Stimulated activated CD8-positive, alpha-beta memory T cell treated with anti-CD3 and anti-CD28 coated beads, Interleukin-4, amount 100 ng/mL, for 4 hours (primary cell): ENCODE data around the gene COL19A1.

Experiments
- DNase-seq, 2 donors: peaks; one replicate each; pipeline ENCODE4 v3.0.0-alpha.2; 2020; ENCODE audit warnings: low read depth in 2 of 2, low spot score in 1 of 2

Gene COL19A1

DNA sequence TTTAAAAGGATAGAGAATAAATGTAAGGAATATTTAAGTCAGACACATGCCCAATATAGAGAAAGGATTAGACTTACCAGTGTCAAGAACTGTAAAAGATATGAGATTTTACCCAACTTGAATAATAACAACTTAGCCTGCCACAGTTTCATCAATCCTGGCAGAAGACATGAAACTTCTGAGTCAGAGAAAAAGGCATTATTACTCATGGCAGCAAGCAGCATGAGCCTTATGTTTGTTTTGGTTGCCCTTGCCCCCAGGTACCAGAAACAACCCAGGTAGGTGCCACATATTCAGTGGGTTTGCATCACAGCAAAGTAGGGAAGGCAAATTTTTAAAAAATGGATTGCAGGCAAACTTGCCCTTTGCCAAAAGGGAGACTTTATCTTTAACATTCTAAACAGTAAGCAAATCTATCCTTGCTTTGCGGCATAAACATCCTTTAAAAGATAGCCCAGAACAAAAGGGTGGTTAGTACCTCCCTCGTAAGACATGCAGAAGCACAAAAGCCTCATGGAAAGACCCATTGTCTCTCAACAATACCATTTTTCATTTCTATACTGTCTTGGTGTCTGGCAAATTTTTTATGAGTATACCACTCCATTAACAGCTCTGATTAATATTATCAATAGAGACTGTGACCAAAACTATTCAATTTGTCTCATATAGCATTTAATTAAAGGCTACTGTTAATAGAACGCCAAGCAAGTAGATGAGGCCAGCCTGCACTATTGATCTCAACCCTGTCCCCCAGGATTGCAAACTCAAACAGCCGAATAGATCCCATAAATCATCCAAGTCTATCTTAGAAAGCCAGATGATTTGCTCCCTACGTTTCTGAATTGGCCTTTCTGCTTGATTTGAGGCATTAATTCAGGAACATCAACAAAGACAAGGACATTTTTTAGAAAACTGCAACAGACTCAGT lies 185.1 kb downstream of the COL19A1 start:
- DNase-seq: no peak

DNA sequence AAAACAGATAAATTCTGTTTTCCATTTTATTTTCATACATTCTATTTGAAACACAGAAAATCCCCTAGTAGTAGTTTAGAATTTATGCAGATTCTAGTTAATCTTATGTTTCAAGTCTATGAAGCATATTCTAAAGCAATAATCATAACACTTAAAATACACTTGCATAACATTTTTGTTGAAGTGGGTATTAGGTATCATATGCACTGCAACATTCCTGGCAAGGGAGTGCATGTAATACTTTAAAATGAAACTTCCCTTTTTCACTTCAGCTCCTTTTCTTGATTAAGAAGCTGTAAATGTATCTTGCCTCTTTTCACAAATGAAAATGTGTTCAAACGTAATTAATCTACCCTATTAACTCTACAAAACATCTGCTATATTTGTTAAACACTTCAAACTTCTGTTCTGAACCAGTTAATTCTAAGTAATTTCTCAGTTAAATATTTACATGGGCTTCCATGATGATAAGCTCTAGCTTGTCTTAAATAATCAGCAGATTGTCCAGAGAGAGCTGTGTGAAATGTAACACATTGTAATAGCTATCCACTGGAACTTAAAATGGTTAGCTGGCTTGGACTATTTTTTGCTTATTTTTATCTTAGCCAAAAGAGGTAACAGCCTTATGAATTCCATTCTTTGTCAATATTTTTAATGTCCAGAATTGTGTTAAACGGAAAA lies 192.8 kb downstream of the COL19A1 start:
- no peak for DNase-seq

DNA sequence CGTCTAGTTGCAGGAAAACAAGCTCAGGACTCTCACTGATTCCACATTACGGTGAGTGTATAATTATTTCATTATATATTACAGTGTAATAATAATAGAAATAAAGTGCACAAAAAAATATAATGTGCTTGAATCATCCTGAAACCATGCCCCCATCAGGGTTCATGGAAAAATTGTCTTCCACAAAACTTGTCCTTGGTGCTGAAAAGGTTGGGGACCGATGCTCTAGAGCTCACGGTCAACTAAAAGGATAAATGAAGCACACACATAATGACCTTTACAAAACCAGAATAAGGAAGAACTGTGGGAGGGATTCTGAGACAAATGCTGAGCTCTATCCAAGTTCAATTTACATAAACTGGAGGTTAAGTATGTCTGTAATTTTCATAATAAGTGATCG lies 194.3 kb downstream of the COL19A1 start:
- no peak for DNase-seq

DNA sequence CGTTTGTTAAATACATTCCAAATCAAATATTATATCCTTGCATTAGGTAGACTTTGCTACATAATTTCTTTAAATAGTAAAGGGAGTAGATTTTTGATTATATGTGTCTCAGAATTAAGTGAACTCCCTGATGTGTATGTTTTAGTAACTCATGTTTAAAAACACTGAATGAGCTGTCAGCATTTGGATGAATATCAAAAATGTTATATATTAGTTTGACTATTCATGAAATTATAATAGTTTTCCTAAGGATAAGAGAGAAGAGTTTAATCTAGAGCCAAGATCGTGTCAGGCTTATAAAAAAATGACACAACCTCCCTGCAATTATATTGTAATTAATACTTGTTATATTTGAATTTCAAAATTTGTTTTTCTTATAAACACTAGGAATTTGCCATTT lies 195.2 kb downstream of the COL19A1 start:
- no peak for DNase-seq

DNA sequence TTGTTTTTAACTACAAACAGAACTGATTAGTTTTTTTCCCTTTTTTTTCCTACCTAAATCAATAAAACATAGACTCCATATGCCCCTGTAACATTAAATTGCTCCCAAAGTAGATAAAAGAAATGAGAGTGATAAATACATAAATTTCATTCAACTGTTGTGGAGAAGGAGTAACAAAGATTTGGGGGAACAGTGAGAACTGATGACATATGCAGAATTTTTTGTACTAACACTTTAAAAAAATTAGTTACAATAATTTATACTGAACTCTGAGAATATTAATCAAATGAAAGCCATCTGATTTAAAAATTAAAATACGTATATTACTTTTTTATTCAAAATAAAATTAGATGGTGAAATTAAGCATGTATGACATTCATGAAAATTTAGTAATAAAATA lies 195.7 kb downstream of the COL19A1 start:
- DNase-seq: no peak

DNA sequence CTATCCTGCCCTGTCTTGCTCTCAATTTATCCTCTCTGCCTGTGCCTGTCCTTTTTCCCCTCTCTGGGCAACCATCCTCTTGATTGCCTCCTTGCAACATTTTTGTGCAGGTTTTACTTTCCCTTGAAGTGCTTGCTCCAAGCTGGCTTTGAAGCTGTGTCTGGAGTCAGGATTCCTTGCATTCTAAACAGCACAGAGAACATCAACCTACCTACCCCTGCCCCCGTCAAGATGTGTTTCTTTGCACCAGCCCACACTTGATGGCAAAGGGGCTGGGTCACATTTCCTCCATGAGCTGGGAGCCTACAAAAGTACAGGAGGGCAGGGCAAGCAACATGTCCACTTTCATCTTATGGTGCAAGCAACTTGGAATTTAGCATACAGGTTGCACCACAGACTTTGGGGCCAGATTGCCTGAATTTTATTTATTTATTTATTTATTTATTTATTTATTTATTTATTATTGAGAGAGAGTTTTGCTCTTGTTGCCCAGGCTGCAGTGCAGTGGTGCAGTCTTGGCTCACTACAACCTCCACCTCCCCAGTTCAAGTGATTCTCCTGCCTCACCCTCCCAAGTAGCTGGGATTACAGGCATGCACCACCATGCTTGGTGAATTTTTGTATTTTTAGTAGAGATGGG lies 206.3 kb downstream of the COL19A1 start:
- no peak for DNase-seq

DNA sequence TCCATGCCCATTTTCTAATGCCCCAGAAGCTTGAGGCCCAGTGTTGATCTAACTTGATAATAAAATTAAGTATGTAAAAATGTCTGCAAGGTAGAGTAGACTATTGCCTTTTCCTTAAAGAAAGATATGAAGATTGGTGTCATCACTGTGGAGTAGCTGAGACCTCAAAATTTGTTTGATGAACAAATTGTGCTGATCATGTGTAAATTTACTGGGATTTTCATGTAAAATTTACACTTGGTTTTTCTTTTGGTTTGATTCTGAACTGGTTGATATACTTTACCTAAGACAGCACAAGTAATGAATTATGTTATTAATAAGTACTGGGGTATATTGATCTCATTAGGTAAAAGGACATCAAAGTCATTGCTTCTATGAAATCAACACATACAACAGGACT lies 207.3 kb downstream of the COL19A1 start:
- DNase-seq: no peak

DNA sequence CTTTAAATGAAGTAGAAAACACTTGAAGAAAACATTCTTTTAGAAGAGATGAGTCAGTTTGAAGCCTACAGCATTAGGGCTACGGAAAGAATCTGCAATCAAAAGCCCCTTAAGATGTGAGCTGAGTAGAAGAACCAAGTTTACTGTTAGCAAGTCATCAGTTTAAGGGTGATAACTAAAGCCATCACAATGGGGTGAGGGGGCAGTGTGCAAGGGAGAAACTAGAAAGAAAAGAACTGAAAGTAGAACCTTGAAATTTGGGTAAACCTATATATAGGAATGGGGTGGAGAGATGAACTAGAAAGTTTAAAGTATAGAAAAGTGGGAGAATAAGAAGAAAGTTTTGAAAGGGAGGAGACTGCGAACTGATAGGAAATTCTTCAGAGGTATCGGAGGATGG lies 212.9 kb downstream of the COL19A1 start:
- DNase-seq: no peak

DNA sequence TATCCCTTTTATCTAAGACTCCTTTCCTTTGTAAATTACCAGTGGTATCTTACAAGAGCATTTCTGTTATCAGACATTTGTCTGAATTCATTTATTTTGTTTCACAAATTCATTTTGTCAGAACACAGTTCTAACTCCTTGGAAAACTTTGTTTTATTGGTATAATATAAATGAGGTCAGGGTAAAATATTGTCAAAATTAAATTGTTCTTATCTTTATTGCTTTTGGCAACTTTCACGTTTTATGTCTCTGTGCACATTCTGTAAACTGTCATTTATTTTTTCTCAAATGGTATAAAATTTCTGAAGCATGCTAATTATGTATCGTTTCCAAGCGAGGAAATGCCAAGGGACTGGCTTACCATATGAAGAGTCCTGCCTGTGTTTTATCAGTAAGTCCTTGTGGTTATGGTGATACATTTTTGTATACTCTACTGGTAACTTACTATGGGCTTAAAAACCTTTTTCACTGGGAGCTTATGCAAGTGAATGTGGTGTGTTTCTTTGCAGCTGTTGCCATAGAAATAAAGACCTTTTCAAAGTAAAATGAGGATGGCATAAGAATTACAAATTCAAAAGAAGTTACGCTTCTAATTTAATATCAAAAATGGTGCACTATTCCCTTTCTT lies 214.2 kb downstream of the COL19A1 start:
- DNase-seq: no peak

DNA sequence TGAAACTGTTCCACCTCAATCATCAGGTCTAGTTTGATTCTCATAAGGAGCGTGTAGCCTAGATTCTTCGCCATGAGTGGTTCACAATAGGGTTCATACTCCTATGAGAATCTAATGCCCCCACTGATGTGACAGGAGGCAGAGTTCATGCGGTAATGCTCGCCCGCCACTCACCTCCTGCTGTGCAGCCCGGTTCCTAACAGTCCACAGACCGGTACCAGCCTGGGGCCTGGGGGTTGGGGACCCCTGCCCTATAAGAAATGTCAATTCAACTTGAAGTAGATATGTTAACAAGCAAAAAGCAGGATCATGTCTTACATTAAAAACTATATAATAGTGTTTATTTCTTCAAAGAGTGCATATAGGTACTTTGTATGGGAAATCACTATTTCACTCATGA lies 216.5 kb downstream of the COL19A1 start:
- DNase-seq: no peak

DNA sequence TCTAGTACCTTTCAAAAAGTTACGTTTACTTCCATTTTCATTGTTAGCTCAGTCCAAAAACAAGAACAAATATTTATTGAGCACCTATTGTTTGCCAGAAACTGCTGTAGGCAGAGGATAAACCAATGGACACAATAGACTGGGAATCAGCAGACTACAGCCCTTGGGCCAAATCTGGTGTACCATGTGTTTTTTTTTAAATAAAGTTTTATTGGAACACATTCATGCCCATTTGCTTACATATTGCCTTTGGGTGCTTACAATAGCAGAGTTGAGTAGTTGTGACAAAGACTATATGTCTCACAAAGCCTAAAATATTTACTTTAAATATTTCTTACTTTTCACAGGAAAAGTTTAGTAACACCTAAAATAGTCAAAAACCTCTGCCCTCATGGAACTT lies 220.4 kb downstream of the COL19A1 start:
- DNase-seq: no peak

DNA sequence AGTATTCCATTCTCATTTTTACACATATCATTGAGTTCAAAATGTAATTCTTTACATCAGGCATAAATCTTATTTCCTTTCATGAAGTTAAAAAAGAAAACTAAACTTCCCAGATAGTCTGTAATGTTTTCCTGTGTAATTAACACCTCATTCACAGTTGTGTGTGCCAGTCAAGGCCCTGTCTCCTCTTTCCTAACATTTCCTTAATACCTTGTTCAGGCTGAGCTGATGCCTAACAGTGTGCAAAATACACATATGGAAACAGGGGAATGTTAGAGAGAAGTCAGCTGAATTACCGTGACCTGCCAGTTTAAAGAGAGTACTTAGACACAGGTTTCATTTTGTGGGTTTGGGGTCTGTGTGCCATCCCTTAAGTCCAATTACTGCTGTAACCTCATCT lies 227.8 kb downstream of the COL19A1 start:
- no peak for DNase-seq

DNA sequence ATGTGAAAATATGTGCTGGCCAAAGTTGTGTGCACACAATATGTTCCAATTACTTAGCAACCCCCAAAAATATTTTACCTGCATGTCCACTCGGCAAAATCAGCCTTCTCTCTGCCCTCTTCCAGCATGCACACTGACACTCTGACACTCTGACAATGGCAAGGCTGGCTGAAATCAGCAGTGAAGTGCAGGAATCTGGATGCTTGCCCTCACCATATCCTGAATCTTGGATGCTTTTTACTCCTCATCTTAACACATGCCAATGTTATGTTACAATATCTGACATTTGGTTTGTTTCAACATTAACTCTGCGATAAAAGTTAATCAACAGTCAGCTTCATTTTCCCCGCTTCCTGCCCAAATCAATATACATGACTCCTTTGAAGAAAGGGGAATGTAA lies 233.4 kb downstream of the COL19A1 start:
- no peak for DNase-seq

DNA sequence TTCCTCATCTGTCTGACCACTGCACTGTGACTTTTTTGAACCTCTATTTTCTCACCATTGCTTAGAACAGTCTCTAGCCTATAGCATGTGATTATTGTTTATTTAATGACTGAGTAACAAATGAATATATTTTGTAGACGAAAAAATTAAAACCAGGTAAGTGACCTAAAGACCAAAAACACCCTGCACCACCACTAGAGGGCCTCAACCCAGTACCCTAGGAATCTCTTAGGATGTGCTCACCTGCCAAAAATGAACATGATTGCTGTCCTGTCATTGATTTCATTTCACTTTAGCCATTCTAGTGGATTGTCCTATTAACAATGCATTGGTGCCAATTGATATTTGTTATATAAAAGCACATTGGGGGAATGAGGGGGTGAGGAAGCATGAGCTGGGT lies 237.4 kb downstream of the COL19A1 start:
- no peak for DNase-seq

DNA sequence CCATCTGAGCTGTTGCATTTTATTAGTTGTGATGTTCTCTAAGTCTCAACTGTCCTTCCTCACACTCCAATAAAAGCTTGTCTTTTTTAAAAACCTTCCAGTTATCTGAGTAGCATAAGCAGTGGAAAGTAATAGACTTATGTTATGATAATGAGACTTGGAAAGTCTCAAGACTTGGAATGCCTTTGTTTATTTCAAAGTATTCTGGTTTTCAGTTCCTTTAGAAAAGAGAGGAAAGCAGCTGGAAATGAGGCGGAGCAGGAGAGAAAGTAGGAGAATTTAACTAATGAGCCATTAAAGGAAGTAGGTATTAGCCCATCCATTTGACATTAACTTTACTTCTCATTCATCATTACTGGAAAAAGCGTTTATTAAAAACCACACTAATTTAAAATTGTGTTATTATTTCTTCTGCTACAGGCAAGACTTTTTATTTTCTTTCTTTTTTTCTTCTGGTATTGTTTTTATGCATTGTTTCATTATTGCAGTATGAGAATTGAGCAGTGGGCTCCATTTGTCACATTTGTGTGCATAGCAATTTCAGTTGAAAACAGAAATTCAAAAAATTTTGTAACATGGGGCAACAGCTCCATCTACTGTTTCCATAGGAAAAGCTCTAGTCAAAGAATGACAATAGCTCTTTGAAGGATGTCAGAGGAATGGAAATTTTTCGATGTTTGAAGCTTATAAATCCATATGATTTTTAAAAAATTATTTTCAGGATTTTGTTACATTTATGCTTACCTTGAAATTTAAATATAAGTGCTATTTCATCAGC lies 241.7 kb downstream of the COL19A1 start:
- no peak for DNase-seq

DNA sequence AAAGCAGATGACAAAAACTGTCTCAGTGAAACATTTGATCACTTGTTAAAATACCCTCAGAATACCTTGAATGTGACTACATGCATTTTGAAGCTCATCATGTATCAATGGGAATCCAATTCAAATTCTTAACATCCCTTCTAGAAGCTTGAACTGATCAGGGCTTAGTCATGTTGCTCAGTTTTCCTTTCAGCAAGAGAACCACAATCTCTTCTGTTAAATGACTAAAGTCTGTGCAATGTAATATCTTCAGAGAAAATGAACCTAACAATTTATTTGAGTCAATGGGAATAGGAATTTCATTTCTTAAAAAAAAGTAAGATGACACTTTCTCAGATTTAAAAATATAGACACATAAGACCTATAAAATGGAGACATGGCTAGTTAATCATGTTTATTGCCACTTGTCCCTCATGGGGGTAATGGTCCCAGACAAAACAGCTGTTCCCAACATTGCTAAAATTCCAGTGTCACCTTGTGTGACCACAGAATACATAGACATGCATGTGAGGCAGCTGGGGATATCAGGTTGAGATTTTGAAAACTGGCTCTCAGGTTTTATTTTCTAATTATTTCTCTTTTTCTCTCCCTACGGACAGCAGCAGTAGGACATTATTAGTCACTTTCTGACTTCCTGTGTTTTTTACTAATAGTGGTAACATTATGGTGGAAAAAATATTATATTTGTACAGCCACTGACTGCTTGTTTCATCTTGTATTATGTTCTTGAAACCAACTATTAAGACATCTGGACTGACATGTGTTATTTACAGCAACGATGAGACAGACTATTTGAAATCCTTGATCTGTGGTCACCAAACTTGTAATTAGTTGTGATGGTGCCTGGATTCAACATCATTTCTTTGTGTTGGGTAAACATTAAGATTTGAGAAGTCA lies 244.0 kb downstream of the COL19A1 start:
- DNase-seq: no peak

DNA sequence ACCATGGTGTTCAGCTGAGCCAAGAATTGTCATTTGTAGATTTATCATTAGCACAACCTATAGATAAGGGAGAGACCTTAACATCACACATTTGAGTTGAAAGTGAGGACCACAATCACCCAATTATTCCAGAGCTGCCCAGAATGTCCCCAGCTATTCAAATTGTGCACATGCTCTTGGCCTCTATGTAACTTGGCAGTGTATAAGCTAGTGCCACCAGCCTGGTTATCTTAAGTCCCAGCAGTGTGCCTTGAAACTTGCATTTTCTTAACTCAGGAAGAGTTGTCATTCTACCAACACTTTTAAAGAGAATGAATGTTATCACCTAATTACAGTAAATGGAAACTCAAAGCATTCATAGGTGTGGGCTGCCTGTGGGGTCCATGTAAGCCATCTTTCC lies 245.4 kb downstream of the COL19A1 start:
- DNase-seq: no peak

DNA sequence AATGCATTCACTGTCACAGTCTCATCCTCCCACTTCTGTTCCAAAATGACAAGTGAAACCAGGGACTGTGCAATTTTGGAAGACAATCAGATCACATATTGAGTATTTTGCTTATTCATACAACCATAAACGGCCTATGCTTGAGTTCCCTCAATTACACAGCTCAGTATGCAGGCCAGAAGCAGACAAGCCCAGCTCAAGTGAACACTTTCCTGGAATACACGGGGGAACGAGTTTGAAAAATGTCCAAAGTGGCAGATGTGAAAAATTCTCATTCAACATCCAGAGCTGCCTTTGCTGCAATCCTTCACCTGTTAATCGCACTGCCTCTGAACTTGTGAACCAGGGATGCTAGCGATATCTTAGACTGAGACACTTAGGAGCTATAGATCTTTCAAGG lies 246.4 kb downstream of the COL19A1 start:
- no peak for DNase-seq

DNA sequence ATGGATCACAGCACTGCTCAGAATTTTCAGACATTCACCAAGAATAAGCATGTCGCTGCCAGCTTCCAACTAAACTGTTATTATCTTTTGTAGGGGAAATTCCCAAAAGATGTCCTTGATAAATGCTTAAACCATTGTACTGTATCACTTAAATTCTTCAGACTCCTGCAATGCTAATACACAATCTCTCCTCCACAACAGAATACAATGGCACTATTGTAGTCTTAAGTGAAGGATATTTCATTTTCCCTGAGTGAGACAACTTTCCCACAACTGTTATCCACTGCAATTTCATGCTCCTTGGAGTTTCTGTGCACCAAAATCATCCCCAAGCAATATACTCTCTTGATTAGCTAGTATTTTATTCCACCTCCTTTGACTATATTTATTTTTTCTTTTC lies 246.8 kb downstream of the COL19A1 start:
- DNase-seq: no peak

DNA sequence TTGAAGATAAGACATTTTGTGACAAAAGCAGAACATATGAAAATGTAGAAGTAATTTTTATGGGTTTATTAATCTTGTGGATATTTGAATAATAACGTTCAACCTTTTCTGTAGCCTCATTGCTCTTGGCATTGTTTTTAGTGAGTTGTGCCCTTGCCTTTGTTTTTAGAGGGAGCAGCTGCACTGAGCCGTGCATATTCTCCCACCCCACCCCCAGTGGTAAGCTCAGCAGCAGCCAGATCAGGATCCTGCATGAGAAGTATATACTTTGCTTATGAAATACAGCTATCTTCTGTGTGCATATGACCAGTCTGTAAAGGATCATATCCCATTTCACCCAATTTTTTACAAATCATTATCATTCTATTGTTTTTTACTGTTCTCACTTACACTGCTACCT lies 252.3 kb downstream of the COL19A1 start:
- DNase-seq: no peak
